H9 (cell line): ENCODE measurements around the gene NENF. TPM values are rescaled to one million over a fixed set of nuclear protein-coding genes. Genes with fewer than 3 reads are reported as not detected.

ENCODE experiments used
- DNase-seq: peaks from one replicate; pipeline ENCODE4 v3.0.0-alpha.2; 2017
- H2AFZ ChIP-seq: one replicate; pipeline ENCODE4 v1.6.1; 2013; ENCODE audit warnings: mild to moderate bottlenecking, low read length, control low read depth, moderate library complexity
- H2AK5ac ChIP-seq: 2 replicates; pipeline ENCODE4 v1.6.1; 2013; ENCODE audit warnings: low read length, control low read depth, mixed read lengths; ENCODE audit not compliant: insufficient read length
- H2BK120ac ChIP-seq: one replicate; pipeline ENCODE4 v1.6.1; 2013; ENCODE audit warnings: low read depth, mild to moderate bottlenecking, low read length, control low read depth, inconsistent platforms; ENCODE audit not compliant: poor library complexity, severe bottlenecking
- H2BK12ac ChIP-seq: 2 replicates; pipeline ENCODE4 v1.6.1; 2013; ENCODE audit warnings: low read length, control low read depth, mixed read lengths, low read depth; ENCODE audit not compliant: insufficient read length
- H2BK15ac ChIP-seq: 2 replicates; pipeline ENCODE4 v1.6.1; 2013; ENCODE audit warnings: low read depth, low read length, control low read depth
- H2BK20ac ChIP-seq: one replicate; pipeline ENCODE4 v1.6.1; 2013; ENCODE audit warnings: low read depth, mild to moderate bottlenecking, low read length, control low read depth, inconsistent platforms; ENCODE audit not compliant: poor library complexity, severe bottlenecking
- H2BK5ac ChIP-seq: 2 replicates; pipeline ENCODE4 v1.6.1; 2013; ENCODE audit warnings: low read length, control low read depth, mixed read lengths; ENCODE audit not compliant: insufficient read length
- H3K14ac ChIP-seq: 2 replicates; pipeline ENCODE4 v1.6.1; 2013; ENCODE audit warnings: low read length, control low read depth; ENCODE audit not compliant: insufficient read depth
- H3K18ac ChIP-seq: 2 replicates; pipeline ENCODE4 v1.6.1; 2013; ENCODE audit warnings: low read depth, mild to moderate bottlenecking, mixed read lengths, low read length, control low read depth; ENCODE audit not compliant: insufficient read length
- H3K23ac ChIP-seq: 2 replicates; pipeline ENCODE4 v1.6.1; 2013; ENCODE audit warnings: low read length, control low read depth, mixed read lengths, low read depth; ENCODE audit not compliant: insufficient read length
- H3K23me2 ChIP-seq: 2 replicates; pipeline ENCODE4 v1.6.1; 2013; ENCODE audit warnings: low read depth, mild to moderate bottlenecking, mixed read lengths, low read length, control low read depth; ENCODE audit not compliant: insufficient read length, poor library complexity, severe bottlenecking
- H3K27ac ChIP-seq: 2 replicates; pipeline ENCODE4 v1.5.1; 2013; ENCODE audit warnings: low read length, control low read depth, mixed read lengths, low read depth; ENCODE audit not compliant: insufficient read length
- H3K27me3 ChIP-seq: 2 replicates; pipeline ENCODE4 v1.6.1; 2013; ENCODE audit warnings: low read length, control low read depth, inconsistent platforms; ENCODE audit not compliant: insufficient read depth
- H3K4ac ChIP-seq: 2 replicates; pipeline ENCODE4 v1.6.1; 2013; ENCODE audit warnings: low read depth, mild to moderate bottlenecking, control low read depth, inconsistent platforms, low read length, moderate library complexity
- H3K4me1 ChIP-seq: 2 replicates; pipeline ENCODE4 v1.6.1; 2013; ENCODE audit warnings: low read length, control low read depth, inconsistent platforms; ENCODE audit not compliant: insufficient read depth
- H3K4me2 ChIP-seq: 2 replicates; pipeline ENCODE4 v1.6.1; 2013; ENCODE audit warnings: low read length, control low read depth, mixed read lengths; ENCODE audit not compliant: insufficient read length, insufficient read depth
- H3K56ac ChIP-seq: 2 replicates; pipeline ENCODE4 v1.6.1; 2013; ENCODE audit warnings: low read depth, mild to moderate bottlenecking, mixed read lengths, low read length, control low read depth; ENCODE audit not compliant: insufficient read length
- H3K79me1 ChIP-seq: 2 replicates; pipeline ENCODE4 v1.6.1; 2013; ENCODE audit warnings: low read depth, mild to moderate bottlenecking, moderate library complexity, low read length, control low read depth, inconsistent platforms; ENCODE audit not compliant: insufficient read depth, poor library complexity, severe bottlenecking
- H3K79me2 ChIP-seq: 2 replicates; pipeline ENCODE4 v1.6.1; 2013; ENCODE audit warnings: low read length, control low read depth, inconsistent platforms; ENCODE audit not compliant: insufficient read depth
- H3K9ac ChIP-seq: 2 replicates; pipeline ENCODE4 v1.6.1; 2013; ENCODE audit warnings: low read length, control low read depth, mixed read lengths; ENCODE audit not compliant: insufficient read length; ENCODE audit errors: extremely low read depth
- H3K9me3 ChIP-seq: one replicate; pipeline ENCODE4 v1.6.1; 2013; ENCODE audit warnings: low read depth, low read length, inconsistent platforms; ENCODE audit not compliant: control insufficient read depth
- H3T11ph ChIP-seq: one replicate; pipeline ENCODE4 v1.6.1; 2013; ENCODE audit warnings: mild to moderate bottlenecking, low read length, control low read depth, inconsistent platforms
- H4K20me1 ChIP-seq: one replicate; pipeline ENCODE4 v1.6.1; 2013; ENCODE audit not compliant: control insufficient read depth, insufficient read length, insufficient read depth
- H4K5ac ChIP-seq: 2 replicates; pipeline ENCODE4 v1.6.1; 2013; ENCODE audit warnings: low read depth, mild to moderate bottlenecking, mixed read lengths, low read length, control low read depth; ENCODE audit not compliant: insufficient read length
- H4K8ac ChIP-seq: replicated peaks from 2 replicates; pipeline ENCODE4 v1.6.1; 2013; ENCODE audit warnings: low read length, control low read depth, mixed read lengths, low read depth; ENCODE audit not compliant: insufficient read length
- H4K91ac ChIP-seq: 2 replicates; pipeline ENCODE4 v1.6.1; 2013; ENCODE audit warnings: low read depth, mild to moderate bottlenecking, moderate library complexity, mixed read lengths, low read length, control low read depth; ENCODE audit not compliant: insufficient read length
- H3K27ac Mint-ChIP-seq, 3 experiments: 2 replicates in 2 of 3; 3 replicates in 1 of 3; pipeline ENCODE4 v1.8.0; 2020 to 2021; ENCODE audit warnings: mixed read lengths in 3 of 3, mild to moderate bottlenecking in 1 of 3, moderate library complexity in 1 of 3
- H3K27me3 Mint-ChIP-seq: 2 replicates; pipeline ENCODE4 v1.8.0; 2021; ENCODE audit warnings: low read depth, mild to moderate bottlenecking, moderate library complexity, mixed read lengths
- H3K36me3 Mint-ChIP-seq, 3 experiments: 2 replicates in 2 of 3; 3 replicates in 1 of 3; pipeline ENCODE4 v1.8.0; 2020 to 2021; ENCODE audit warnings: low read depth in 3 of 3, mixed read lengths in 3 of 3; ENCODE audit not compliant: insufficient read depth in 1 of 3
- H3K4me1 Mint-ChIP-seq, 2 experiments: 2 replicates each; pipeline ENCODE4 v1.8.0; 2020; ENCODE audit warnings: mixed read lengths in 2 of 2
- H3K4me3 Mint-ChIP-seq, 2 experiments: 2 replicates in 1 of 2; 3 replicates in 1 of 2; pipeline ENCODE4 v1.8.0; 2020 to 2021; ENCODE audit warnings: mild to moderate bottlenecking in 2 of 2, mixed read lengths in 2 of 2, moderate library complexity in 1 of 2
- H3K9me3 Mint-ChIP-seq, 2 experiments: 2 replicates in 1 of 2; 3 replicates in 1 of 2; pipeline ENCODE4 v1.8.0; 2020; ENCODE audit warnings: mild to moderate bottlenecking in 2 of 2, mixed read lengths in 2 of 2, moderate library complexity in 1 of 2
- WGBS: extraction: QIAGEN DNeasy Blood & Tissue Kit; methylation state at CpG from one replicate; pipeline ENCODE4 v1.1.7; 2013; ENCODE audit warnings: missing lambda C conversion rate, low lambda C conversion rate, mixed read lengths; ENCODE audit not compliant: insufficient read length; ENCODE audit errors: extremely low coverage; 5-methylcytosine and 5-hydroxymethylcytosine counted together
- total RNA-seq: library from RNA; stranded (reverse); gene quantifications from 2 replicates; pipeline ENCODE4 v1.2.1, GENCODE V29; 2021
- TF ChIP-seq, protein P1 (sequence below): fragments of 200-600 bp; sonication (generic); conservative IDR thresholded peaks from 3 replicates; pipeline ENCODE4 v1.8.0; 2021; ENCODE audit warnings: antibody characterized with exemption, mild to moderate bottlenecking

Gene NENF
- total RNA-seq, 1 experiment from 2014 or later: 28.3 TPM

DNA sequence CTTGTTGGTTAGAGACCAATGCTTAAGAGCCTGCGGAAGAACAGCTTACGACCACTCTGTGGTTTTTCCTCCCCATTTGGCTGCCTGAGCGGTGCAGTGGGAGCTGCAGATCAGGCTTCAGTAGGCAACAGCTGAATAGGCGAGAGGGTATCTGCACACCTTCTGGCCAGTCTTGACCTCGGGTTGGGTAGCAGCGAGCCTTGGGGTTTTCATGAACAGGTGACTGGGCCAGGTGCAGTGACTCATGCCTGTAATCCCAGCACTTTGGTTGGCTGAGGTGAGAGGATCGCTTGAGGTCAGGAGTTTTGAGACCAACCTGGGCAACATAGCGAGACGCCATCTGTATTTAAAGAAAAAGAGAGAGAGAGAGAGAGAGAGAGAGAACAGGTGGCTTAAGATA lies 41.0 kb downstream of the NENF start:
- Histone ChIP-seq H3K9me3 (no peaks in the 10 kb centered on the region), H2BK12ac (no peak overlapping the region), H3K23me2 (no peaks in the 10 kb centered on the region), H3K4me2 (no peak overlapping the region), H2BK120ac (no peak overlapping the region), H2BK20ac (no peak overlapping the region), H3K56ac (no peak overlapping the region), H4K91ac (no peak overlapping the region), H3K27ac (no peak overlapping the region), H3K23ac (no peak overlapping the region), H3T11ph (no peak overlapping the region), H3K18ac (no peak overlapping the region), H4K8ac (no peak overlapping the region), H3K14ac (no peak overlapping the region), H3K79me1 (no peaks in the 10 kb centered on the region), H3K4ac (no peak overlapping the region), H4K20me1 (no peaks in the 10 kb centered on the region), H3K79me2 (no peaks in the 10 kb centered on the region), H2BK15ac (no peak overlapping the region), H2AK5ac (no peak overlapping the region), H2AFZ (no peak overlapping the region), H3K9ac (no peak overlapping the region), H3K27me3 (no peaks in the 10 kb centered on the region), H3K4me1 (no peaks in the 10 kb centered on the region), H4K5ac (no peak overlapping the region), H2BK5ac (no peak overlapping the region)
- Mint-ChIP-seq H3K4me1 (peaks cover 0 to 2% of the 10 kb centered on the region in 2 experiments; a peak in 1 of 4 replicates), H3K27ac (peak overlapping the region in 1 of 3 experiments; percentile 29; a peak in 1 of 7 replicates), H3K27me3 (no peaks in the 10 kb centered on the region; the same call in 1 of the 2 replicates), H3K36me3 (no peaks in the 10 kb centered on the region; a peak in 1 of 7 replicates), H3K4me3 (no peak overlapping the region), H3K9me3 (peaks cover 0 to 5% of the 10 kb centered on the region in 2 experiments; a peak in 4 of 5 replicates)
- WGBS: no CpG with 5 or more reads among the region's 9 CpGs
- no peak for DNase-seq
- TF ChIP-seq, protein P1, sequence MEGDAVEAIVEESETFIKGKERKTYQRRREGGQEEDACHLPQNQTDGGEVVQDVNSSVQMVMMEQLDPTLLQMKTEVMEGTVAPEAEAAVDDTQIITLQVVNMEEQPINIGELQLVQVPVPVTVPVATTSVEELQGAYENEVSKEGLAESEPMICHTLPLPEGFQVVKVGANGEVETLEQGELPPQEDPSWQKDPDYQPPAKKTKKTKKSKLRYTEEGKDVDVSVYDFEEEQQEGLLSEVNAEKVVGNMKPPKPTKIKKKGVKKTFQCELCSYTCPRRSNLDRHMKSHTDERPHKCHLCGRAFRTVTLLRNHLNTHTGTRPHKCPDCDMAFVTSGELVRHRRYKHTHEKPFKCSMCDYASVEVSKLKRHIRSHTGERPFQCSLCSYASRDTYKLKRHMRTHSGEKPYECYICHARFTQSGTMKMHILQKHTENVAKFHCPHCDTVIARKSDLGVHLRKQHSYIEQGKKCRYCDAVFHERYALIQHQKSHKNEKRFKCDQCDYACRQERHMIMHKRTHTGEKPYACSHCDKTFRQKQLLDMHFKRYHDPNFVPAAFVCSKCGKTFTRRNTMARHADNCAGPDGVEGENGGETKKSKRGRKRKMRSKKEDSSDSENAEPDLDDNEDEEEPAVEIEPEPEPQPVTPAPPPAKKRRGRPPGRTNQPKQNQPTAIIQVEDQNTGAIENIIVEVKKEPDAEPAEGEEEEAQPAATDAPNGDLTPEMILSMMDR: no peak
